Glutamatergic neuron (in vitro differentiated cells): ENCODE measurements around the gene MNDA. TPM values are rescaled to one million over a fixed set of nuclear protein-coding genes. Genes with fewer than 3 reads are reported as not detected.

Experiments used
- DNase-seq: peaks from one replicate; pipeline ENCODE4 v3.0.0; 2022
- H3K27ac Mint-ChIP-seq: one replicate; pipeline ENCODE4 v1.8.0; 2020; ENCODE audit warnings: mild to moderate bottlenecking, mixed read lengths, inconsistent platforms; ENCODE audit not compliant: unreplicated experiment
- H3K27me3 Mint-ChIP-seq: one replicate; pipeline ENCODE4 v1.8.0; 2020; ENCODE audit warnings: mild to moderate bottlenecking, moderate library complexity, mixed read lengths, inconsistent platforms; ENCODE audit not compliant: unreplicated experiment
- H3K36me3 Mint-ChIP-seq: one replicate; pipeline ENCODE4 v1.8.0; 2020; ENCODE audit warnings: mild to moderate bottlenecking, mixed read lengths, inconsistent platforms; ENCODE audit not compliant: unreplicated experiment
- H3K4me1 Mint-ChIP-seq: one replicate; pipeline ENCODE4 v1.8.0; 2020; ENCODE audit warnings: mild to moderate bottlenecking, low read depth, mixed read lengths, inconsistent platforms; ENCODE audit not compliant: unreplicated experiment
- H3K4me3 Mint-ChIP-seq: one replicate; pipeline ENCODE4 v1.8.0; 2020; ENCODE audit warnings: mild to moderate bottlenecking, mixed read lengths, inconsistent platforms; ENCODE audit not compliant: unreplicated experiment
- H3K9me3 Mint-ChIP-seq: one replicate; pipeline ENCODE4 v1.8.0; 2020; ENCODE audit warnings: mild to moderate bottlenecking, moderate library complexity, mixed read lengths, inconsistent platforms; ENCODE audit not compliant: unreplicated experiment
- CTCF ChIP-seq: fragments of 200-600 bp; sonication (generic); IDR thresholded peaks from one replicate; pipeline ENCODE4 v1.5.0; 2021; ENCODE audit not compliant: partially characterized antibody, unreplicated experiment
- total RNA-seq: library from RNA; stranded (reverse); fragmentation: NEBNext Ultra II Directional; extraction: Animal tissue kit (Norgen Biotek cat#: 25700); gene quantifications from one replicate; pipeline ENCODE4 v1.2.1, GENCODE V29; 2021; ENCODE audit not compliant: unreplicated experiment

Gene MNDA
- total RNA-seq, 1 donor from 2014 or later = not detected

- TF ChIP-seq CTCF = no peak
- no peak for DNase-seq
- Mint-ChIP-seq H3K9me3 (no peaks in the 10 kb centered on the region), H3K27ac (no peak overlapping the region), H3K4me3 (no peak overlapping the region), H3K27me3 (no peaks in the 10 kb centered on the region), H3K4me1 (no peaks in the 10 kb centered on the region), H3K36me3 (no peaks in the 10 kb centered on the region)
These were observed 21.3 kb upstream of the MNDA start for GRCh38 chr1:158809862-158810261.

DNA sequence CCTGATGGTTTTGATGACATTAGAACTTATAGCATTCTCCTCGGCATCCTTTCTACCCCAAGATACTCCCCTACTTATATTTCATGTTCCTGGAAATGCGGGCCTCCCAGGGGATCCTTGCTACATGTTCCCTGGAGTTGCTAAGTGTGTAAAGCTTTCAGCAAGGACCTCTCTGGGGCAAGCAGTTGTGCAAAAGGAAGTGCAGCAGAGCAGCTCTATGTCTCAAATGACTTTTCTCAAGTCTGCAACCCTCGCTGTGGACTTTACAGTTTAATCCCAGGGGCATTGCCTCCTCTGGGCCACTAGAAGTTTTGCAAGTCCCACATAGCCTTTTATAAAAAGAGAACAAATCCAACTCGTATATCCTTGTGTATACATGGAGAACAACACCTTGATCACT is 20.8 kb upstream of the MNDA start:
- no peak for DNase-seq
- H3K9me3 Mint-ChIP-seq = no peaks in the 10 kb centered on the region
- no peaks in the 10 kb centered on the region for H3K27me3 Mint-ChIP-seq
- no peak overlapping the region for H3K27ac Mint-ChIP-seq
- no peak for TF ChIP-seq CTCF
- no peaks in the 10 kb centered on the region for H3K4me1 Mint-ChIP-seq
- no peak overlapping the region for H3K4me3 Mint-ChIP-seq
- no peaks in the 10 kb centered on the region for H3K36me3 Mint-ChIP-seq

- Mint-ChIP-seq H3K27me3 (no peaks in the 10 kb centered on the region), H3K4me3 (no peak overlapping the region), H3K36me3 (no peaks in the 10 kb centered on the region), H3K9me3 (no peaks in the 10 kb centered on the region), H3K4me1 (no peaks in the 10 kb centered on the region), H3K27ac (no peak overlapping the region)
- no peak for DNase-seq
- no peak for TF ChIP-seq CTCF
These were observed 18.8 kb upstream of the MNDA start for GRCh38 chr1:158812336-158812735.

GRCh38 chr1:158813164-158813563 is 18.0 kb upstream of the MNDA start:
- Mint-ChIP-seq H3K9me3 (no peaks in the 10 kb centered on the region), H3K4me3 (no peak overlapping the region), H3K27ac (no peak overlapping the region), H3K36me3 (no peaks in the 10 kb centered on the region), H3K4me1 (no peaks in the 10 kb centered on the region), H3K27me3 (no peaks in the 10 kb centered on the region)
- no peak for TF ChIP-seq CTCF
- no peak for DNase-seq

DNA sequence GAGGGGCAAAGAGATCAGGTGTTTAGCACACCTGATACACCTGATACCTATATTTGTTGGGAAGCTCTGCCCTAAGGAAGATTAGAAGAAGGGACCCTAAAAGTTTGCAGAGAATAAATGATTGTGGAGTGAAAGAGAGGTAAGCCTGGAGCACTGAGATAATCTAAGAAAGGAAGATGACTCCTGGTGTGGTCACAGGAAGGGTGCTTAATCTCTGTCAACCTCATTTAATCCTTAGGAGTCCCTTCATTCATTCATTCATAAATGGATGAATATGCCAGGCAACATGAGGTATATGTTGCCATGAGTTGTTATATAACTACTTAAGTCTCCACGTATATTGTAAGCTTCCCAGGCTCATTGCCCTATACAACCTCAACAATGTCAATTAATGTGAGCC is 16.2 kb upstream of the MNDA start:
- H3K27ac Mint-ChIP-seq = no peak overlapping the region
- H3K4me1 Mint-ChIP-seq = no peaks in the 10 kb centered on the region

More for the DNA sequence above, 16.2 kb upstream of the MNDA start:
- no peak for TF ChIP-seq CTCF
- Mint-ChIP-seq H3K4me3 (no peak overlapping the region), H3K27me3 (no peaks in the 10 kb centered on the region), H3K9me3 (no peaks in the 10 kb centered on the region), H3K36me3 (no peaks in the 10 kb centered on the region)
- no peak for DNase-seq
